ENCODE results near the gene UPK2.

UPK2 gene

DNA sequence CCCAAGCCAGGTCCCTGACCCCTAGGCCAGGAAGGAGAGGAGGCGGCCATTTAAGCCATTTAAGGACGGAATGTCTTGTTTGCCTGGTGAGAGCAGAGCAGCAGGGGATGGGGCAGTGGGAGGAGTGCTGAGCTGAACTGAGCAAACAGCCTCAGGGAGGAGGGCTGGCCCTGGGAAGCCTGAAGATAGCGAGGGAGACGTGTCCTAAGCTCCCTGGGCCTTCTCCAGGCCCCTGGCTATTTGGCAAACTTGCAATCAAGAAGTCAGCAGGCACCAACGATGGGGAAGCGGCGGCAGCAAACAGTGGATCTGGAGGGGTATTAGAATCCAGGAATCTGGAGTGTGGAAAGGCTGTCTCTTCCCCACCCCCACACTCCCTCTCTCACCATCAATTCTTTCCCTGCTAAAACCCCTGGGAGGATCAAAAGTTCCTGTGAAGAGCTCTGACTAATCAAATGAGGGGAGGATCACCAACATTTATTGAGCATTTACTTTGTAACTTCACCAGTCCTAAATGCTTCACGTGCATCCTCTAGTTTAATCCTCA lies 39.2 kb upstream of the UPK2 start:
- in situ Hi-C loops (cut with MboI; ENCODE audit: low pct_unique_long_range_greater_than_20kb, low sequenced_read_pairs): no loop called here
- no peak for DNase-seq

DNA sequence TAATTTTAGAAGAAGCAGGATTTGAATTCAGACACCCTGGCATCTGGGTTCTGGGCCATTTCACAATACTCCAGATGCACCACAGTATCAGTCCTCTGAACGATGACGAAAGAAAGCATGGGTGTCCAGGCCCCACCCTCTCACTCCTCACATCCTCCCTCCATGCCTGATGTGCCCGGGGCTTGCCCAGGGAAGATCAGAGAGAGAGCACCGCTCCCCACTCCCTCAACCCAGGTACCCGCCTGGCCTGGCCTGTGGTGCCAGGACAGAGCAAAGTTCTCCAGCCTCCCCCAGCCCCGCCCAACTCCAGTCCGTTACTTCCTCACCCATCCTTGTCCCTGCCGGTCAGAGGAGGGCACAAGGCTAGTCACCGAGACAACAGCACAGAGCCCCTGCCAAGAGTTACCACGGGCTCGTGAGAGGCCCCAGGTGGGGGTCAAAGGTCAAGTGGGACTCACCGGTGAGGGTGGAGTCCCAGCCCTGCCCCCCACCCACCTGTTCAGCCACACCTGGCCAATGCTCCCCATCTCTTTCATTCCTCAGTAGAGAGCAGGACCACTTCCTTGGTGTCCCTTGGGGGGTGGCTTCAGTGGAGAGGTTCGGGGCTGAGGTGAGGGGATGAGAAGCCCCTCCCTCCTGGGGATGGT lies 38.5 kb upstream of the UPK2 start:
- in situ Hi-C loops (cut with MboI; ENCODE audit: low pct_unique_long_range_greater_than_20kb, low sequenced_read_pairs): no loop called here
- DNase-seq: no peak

DNA sequence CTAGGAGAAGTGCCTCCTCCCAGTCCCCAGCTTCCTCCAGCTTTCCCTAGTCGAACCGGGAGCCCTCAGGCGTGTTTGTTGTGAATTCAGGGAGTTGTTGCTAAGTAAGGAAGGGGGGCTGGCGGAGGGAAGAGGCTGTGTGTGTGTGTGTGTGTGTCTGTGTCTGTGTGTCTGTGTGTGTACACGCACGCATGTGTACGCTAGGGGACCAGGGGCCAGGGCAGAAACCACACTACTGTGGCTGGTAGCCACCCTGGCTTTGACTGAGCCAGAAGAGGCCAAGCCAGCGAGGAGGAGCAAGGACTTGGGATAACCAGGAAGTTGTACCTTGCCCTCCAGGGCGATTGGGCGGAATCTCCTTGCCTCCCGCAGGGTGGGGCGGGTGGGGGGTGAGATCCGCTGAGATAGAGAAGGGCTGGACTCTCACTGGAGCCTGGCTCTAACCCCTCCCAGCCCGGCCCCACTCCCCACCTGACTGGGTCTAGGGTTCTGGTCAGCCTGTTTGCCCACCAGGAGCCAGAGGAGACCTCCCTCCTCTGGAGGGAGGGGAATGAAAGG lies 37.9 kb upstream of the UPK2 start:
- DNase-seq: no peak
- in situ Hi-C loops (cut with MboI; ENCODE audit: low pct_unique_long_range_greater_than_20kb, low sequenced_read_pairs): no loop called here

DNA sequence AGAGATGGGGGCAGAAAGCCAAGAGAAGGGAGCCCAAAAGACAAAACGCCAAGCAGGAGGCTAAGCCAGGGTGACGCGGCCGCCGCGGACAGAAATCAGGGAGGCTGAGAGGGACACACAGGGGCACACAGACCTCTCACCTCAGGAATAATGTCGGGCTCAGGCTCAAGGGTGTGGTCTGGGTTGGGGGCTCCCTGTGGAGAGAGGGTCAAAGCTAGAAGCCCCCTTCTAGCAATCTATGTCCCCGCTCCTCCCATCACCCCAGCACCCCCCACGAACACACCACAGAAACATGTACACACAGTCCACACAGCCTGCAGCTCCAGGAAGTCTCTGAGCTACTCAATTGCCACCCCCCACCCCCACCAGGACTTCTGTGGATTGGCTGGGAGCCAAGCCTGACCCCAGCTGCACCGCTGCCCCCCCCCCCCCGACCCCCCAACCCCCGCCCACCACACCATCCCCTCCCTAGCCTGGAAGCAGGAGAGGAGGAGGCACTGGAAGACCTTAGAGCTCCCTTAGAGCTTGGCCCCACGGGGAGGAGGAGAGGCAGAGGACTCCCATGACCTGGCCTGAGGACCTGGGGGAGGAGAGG lies 37.3 kb upstream of the UPK2 start:
- in situ Hi-C loops (cut with MboI; ENCODE audit: low pct_unique_long_range_greater_than_20kb, low sequenced_read_pairs): no loop called here
- DNase-seq: no peak

DNA sequence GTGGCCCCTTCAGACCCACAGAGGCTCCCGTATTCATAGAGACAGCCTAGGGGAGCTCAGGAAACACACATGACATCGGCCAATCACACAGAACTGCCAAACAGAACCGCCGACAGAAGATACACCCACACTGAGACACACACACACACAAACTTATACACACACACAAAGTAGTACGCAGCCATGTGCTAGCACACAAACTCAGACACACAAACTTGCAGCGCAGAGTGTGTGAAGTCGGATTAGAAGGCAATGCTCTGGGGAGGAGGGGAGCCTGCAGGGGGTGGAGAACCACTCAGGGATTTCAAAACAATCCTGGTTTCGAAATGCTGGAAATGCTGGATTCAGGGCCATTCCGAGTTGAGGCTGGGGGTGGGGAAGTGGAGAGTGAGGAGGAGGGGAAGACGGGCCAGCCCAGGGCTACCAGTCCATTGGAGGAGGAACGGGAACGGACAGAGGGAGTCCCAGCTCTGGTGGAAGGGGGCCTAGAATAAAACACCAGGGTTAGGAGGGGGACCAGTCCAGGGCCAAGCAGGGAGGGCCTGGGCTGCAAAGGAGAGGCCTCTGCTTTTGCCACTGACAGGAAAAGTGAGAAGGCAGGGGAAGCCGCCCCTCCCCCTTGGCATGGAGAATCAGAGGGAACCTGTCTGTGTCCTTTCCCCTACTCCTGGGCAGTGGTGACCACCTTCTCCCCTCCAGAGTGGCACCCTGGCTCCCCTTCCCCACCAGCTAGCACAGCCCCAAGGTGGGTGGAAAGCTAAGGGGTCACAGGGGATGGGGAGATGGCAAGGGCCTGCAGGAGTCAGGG lies 34.8 kb upstream of the UPK2 start:
- in situ Hi-C loops (cut with MboI; ENCODE audit: low pct_unique_long_range_greater_than_20kb, low sequenced_read_pairs): no loop called here

DNA sequence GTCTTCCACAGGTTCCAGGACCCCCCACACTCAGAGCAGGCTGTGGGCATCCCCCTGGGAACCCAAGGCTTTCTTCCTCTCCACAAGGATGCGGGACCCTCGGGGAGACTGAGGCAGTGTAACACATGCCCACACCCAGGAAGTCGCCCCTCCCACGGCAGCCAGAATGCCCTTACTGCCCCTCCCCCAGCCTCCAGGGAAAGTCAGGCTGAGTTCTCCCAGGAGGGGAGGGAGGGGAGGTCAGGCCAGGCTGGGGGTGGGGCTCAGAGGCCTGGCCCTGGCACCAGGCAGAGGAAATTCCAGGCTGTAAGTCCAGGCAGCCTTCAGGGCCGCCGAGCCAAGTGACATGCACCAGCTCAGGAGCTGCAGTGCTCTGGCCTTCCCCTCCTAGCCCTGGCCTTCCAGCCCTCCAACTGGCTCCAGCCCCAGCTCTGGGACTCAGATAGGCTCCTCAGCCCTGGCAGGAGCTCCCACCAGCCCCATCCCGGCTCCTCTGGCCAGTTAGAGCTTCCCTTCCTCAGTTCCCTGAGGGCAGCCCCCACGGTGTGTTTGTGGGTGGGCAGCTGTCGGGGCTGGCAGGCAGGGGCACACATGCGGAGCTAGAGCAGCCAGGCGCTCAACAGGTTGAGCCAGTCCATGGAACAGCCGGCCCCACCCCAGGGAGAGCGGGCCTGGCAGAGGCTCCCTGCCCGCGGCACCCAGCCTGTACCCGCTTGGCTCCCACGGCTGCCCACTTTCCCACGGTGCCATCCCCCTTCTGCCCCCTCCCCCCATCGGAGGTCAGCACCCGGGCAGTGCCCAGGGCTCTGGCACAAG lies 34.0 kb upstream of the UPK2 start:
- no peak for DNase-seq
- in situ Hi-C loops (cut with MboI; ENCODE audit: low pct_unique_long_range_greater_than_20kb, low sequenced_read_pairs): no loop called here

More for the DNA sequence above, 34.8 kb upstream of the UPK2 start:
- no peak for DNase-seq

DNA sequence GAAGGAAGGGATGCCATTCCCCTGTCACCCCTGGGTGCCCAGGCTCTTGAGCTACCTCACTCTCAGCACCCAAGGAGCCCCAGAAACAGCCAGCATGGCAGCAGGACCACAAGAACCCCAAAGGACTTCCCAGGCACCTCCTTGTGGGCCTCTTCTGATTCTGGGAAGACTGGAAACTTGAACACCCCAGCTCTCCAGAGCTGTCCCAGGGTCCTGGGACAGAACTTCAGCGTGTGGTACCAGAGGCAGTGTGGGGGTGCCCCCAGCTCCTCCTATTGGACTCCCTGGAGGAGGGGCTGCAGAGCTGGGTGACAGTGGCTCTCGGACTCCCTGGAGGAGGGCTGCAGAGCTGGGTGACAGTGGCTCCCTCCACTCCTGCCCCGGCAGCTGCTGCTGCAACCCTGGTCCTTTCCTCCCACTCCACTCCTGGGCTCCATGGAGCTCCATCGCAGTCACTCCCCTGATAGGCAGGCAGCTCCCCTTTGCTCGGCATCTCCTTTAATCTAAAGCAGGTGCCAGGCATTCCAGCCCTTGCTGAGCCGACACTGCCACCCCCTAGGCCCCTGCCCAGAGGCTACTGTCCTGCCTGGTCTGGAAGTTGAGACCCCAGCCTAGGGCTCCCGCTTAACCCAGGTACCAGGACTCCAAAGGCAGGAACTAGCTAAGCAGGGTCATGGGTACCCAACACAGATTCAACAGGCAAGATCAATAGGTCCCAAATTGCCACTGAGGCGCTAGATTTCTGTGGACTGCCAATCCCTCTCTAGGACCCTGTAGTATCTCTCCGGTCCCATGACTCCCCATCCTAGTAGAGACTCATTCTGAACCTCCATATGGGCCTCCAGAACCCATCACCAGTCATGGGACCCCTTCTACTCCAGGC lies 33.1 kb upstream of the UPK2 start:
- DNase-seq: no peak

DNA sequence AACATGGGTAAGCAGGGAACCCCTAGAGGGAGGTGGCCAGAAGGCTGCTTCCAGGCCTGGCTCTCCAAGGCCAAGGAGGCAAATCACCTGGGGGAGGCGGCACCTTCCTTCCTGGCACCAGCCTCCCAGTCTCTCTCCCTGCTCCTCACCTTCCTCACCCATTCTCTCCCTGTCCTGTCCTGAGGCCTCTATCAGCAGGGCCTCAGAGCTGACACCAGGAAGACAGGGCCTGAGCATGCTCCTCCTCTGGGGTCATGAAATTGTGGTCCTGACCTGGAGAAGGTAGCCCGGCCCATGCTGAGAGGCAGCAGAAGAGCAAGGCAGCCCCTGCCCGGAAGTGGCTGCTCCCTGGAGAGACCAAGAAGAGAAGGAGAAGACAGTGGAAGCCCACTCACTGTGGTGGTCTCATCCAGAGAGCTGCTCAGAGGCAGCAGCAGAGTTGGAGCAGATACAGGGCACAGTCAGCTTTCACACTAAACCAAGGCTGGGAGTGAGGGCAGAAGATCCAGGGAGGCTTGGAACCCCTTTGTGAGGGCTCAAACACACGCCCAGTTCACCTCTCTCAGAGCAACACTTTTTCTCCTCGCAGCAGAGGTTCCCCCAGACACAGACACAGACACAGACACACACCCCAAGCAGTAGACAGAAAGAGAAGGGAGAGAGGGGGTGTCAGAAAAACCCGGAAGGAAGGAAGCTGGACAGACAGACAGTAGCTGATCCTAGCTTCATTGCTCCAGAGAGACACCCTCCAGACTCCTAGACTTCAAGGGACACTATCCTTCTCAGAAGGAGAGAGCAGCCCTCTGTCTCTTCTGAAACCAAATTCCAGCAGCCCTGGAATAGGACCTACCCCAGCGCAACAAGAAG lies 32.1 kb upstream of the UPK2 start:
- no peak for DNase-seq
- in situ Hi-C loops (cut with MboI; ENCODE audit: low pct_unique_long_range_greater_than_20kb, low sequenced_read_pairs): no loop called here

More for the DNA sequence above, 33.1 kb upstream of the UPK2 start:
- in situ Hi-C loops (cut with MboI; ENCODE audit: low pct_unique_long_range_greater_than_20kb, low sequenced_read_pairs): no loop called here

DNA sequence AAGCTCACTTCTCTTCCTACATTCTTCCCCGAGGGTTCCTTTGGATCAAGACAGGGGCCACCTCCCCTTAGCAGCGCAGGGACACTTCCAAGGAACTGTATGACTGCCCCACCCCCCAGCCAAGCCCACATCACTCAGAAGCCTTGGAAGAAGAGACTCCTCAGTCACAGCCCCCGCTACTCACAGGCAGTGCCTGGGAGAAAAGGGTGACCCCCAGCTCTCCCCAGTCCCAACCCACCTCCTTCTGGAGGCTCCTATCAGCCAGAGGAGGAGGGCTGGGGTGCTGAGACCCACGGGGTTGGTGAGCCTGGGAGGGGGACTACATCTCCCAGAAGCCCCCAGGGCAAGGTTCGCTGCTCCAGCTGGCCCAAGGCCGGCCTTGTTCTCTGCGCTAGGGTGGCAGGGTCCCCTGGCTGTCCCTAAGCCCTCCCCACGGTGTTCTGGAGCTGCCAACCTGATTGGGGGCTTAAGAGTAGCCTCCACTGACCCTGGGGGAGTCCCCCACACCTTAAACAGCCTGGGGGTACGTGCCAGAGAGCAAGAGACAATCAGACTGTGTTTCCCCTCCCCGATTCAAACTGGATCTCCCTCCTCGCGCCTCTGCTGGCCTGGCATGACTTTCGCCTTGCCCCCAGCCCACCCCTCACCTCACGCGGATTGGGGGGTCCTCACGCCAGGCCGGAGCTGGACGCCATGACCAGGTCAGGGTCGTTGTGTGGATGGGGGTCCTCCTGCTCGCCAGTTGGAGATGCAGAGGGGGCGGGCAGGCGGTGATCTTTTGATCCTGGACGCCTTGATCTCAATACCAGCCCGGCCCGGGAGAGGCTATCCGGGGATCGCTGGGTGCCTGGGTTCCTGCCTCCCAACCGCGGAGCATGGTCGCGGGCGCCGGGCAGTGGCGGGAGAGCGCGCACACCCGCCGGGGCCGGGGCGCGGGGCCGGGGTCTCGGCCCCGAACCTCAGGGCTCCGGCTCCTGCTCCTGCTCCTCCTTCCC lies 31.2 kb upstream of the UPK2 start:
- DNase-seq: peak; percentile 57
- in situ Hi-C loops (cut with MboI; ENCODE audit: low pct_unique_long_range_greater_than_20kb, low sequenced_read_pairs): no loop called here

DNA sequence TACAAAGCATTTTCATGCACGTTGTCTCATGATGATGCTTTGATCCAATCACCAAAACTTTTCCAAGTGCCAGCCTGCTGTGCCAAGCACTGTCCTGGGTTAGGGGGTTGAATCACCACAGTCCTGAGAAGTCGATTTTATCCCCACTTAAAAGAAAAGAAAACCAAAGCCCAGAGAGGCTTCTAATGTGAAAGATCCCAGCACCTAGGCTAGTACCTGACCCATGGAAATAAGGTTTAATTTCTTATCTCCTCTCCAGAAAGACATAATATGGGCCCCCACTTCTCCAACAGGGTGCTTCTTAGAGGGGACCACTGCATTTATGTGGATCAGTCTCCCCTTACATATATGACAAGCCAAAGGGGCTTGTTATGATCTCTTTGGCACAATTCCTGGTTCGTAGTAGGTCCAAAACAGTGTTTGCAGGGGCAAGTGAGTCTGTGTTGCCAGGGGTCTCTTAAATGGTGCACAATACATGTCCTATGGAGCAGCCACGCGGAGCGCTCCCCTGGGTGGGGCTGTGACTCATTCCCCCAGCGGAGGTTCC lies 28.5 kb upstream of the UPK2 start:
- in situ Hi-C loops (cut with MboI; ENCODE audit: low pct_unique_long_range_greater_than_20kb, low sequenced_read_pairs): no loop called here
- no peak for DNase-seq

DNA sequence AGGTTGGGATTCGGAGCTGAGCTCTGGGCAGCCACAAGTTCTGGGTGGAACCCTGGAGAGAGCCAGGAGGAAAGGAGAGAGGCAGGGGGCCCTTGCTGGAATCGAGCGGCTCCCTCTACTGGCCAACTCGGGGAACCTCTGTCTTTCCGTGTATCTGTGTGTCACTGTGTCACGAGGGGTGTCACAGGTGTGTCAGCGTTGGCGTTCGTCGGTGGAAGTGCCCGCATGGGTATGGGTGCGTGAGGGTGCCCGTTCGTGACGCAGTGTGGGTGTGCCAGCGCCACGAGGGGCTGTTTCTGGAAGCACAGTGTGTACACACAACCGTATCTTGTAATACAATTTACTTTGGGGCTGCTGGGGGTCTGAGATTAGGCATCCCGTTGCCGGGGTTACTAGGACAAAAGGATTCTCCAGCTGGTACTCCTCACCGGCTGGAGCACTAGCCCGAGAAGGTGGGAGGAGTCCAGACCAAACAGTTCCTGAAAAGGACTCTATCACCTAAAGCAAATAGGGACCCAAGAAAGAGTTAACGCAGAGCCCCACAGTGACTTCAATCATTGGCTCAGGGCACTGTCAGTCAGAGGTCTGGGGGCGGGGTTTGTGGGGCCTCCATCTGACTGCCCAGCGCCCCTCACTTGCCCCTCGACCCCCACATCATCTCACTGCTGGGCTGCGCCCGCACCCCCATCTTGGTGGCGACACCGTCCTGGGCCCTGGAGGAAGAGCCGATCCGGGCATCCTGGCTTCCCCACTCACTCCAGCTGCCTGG lies 27.8 kb upstream of the UPK2 start:
- DNase-seq: peak; percentile 90
- in situ Hi-C loops (cut with MboI; ENCODE audit: low pct_unique_long_range_greater_than_20kb, low sequenced_read_pairs): no loop called here

DNA sequence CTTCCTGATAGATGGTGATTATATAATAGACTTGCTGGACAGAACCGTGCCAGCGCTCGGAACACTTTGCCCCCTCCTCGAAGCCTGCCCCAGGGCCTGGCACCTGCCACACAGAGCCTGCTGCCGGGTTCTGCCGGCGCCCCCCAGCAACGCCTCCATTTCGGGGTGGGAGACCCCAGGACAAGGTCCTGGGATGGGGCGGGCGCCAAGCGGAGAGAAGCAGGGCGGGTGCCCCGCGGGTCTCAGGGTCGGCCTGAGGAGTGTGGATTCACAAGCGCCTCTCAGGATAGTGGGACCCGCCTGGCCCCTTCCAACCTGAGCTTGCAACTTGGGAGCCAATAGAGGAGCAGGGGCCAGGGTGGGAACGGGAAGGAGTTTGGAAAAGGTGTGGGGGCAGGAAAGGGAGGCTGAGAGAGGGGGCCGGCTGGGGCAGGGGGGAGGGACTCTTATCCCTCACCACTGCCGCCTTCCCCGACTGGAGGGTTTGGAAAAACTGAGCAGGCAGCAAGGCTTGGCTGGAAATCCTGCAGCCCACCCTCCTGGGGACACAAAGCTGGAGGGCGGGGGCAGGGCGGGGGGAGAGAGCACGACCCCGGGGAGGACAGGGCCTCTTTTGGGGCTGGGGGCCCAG lies 27.1 kb upstream of the UPK2 start:
- in situ Hi-C loops (cut with MboI; ENCODE audit: low pct_unique_long_range_greater_than_20kb, low sequenced_read_pairs): no loop called here
- no peak for DNase-seq

DNA sequence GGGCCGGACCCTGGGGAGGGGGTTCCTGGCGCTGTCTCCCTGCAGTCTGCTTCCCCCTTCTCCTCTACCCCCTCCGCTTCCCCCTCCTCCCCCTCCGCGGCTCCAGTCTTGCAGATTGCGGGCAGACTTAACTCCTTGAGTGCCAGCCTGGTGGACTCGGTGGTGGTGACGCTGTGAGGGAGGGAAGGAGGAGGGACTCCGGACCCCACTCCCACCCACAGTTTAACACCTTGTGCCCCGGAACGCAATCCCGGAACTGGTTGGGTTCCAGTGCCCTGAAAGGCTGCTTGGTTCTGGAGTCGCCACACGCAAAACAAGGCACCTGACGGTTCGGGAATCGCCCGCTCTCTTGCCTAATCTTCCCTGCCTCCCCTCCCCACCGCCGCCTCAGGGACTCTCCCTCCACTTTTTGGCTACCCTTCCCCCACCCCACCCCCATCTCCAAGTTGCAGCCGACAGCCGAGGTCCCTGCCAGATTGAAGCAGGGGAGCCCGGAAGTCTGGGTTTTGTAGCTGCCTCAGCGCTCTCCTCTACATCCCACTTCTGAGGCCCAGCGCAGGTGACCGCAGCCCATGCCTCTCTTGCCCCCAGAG lies 26.5 kb upstream of the UPK2 start:
- in situ Hi-C loops (cut with MboI; ENCODE audit: low pct_unique_long_range_greater_than_20kb, low sequenced_read_pairs): no loop called here
- DNase-seq: peak; percentile 91

DNA sequence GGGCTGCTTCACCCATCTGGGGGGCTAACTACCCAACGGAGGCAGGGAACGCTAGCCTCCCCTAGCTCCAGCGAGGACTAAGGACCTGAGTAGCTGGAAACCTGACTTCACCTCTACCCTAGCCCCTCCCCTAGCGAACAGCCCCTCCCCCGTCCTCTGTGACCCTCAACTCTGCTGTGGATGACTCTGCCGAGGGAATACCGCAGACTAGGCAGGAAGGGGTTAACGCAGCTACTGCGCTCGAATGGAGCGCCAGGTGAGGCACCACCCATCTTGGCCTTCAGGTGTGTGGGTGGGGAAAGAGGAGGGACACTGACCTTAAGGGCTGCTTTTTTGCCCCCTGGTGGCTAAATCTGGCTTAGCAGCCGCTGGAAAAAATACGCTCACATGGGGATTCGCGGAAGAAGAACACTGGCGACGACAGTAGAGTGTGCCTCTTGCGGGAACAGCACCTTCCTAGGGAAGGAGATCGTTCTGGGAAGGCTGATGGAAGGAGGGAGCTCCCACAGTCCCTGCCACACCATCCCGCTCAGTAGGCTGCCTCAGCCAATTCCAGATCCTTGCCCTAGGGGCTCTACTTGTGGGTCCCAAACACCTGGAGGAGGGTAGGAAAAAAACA lies 25.9 kb upstream of the UPK2 start:
- DNase-seq: peak; percentile 92
- in situ Hi-C loops (cut with MboI; ENCODE audit: low pct_unique_long_range_greater_than_20kb, low sequenced_read_pairs): no loop called here

Measured in KBM-7 (cell line).